Measurements from ENCODE around the gene RPS6KA5. TPM values are rescaled to one million over a fixed set of nuclear protein-coding genes. Genes with fewer than 3 reads are reported as not detected.

The RPS6KA5 gene
- total RNA-seq, 4 donors from 2014 or later = 3.8 to 20.0 (median 14.8) TPM

- no peaks in the 10 kb centered on the region for H3K27me3 ChIP-seq
- no peaks in the 10 kb centered on the region for H3K9me3 ChIP-seq
- intact Hi-C loops (cut with DNase I; ENCODE audit: low total_unique reads) = no loop called here
- no peak for TF ChIP-seq CTCF (IDR thresholded peaks at IDR 0.05)
- TF ChIP-seq POLR2A (IDR thresholded peaks at IDR 0.05) = no peak
- no peak overlapping the region for H3K27ac ChIP-seq
- H3K4me1 ChIP-seq = no peaks in the 10 kb centered on the region
- H3K4me3 ChIP-seq = no peak overlapping the region
- no peaks in the 10 kb centered on the region for H3K36me3 ChIP-seq
- DNase-seq = no peak
These were observed 12.2 kb downstream of the RPS6KA5 start for GRCh38 chr14:91048265-91048664.

GRCh38 chr14:91047174-91047753, 13.2 kb downstream of the RPS6KA5 start:
- no peak for DNase-seq
- H3K36me3 ChIP-seq = no peaks in the 10 kb centered on the region
- H3K4me3 ChIP-seq = no peak overlapping the region
- intact Hi-C loops (cut with DNase I; ENCODE audit: low total_unique reads) = no loop called here
- H3K27ac ChIP-seq = no peak overlapping the region
- H3K4me1 ChIP-seq = no peaks in the 10 kb centered on the region
- no peaks in the 10 kb centered on the region for H3K9me3 ChIP-seq
- TF ChIP-seq POLR2A (IDR thresholded peaks at IDR 0.05) (no peak), CTCF (IDR thresholded peaks at IDR 0.05) (no peak)
- no peaks in the 10 kb centered on the region for H3K27me3 ChIP-seq

- intact Hi-C loops (cut with DNase I; ENCODE audit: low total_unique reads) = no loop called here
- no peak overlapping the region for H3K27ac ChIP-seq
- DNase-seq = no peak
- H3K27me3 ChIP-seq = no peaks in the 10 kb centered on the region
- H3K36me3 ChIP-seq = no peaks in the 10 kb centered on the region
- no peak for TF ChIP-seq POLR2A (IDR thresholded peaks at IDR 0.05)
- no peak for TF ChIP-seq CTCF (IDR thresholded peaks at IDR 0.05)
- no peak overlapping the region for H3K4me3 ChIP-seq
- H3K9me3 ChIP-seq = no peaks in the 10 kb centered on the region
- H3K4me1 ChIP-seq = no peaks in the 10 kb centered on the region
These were observed 13.9 kb downstream of the RPS6KA5 start for GRCh38 chr14:91046488-91047072.

GRCh38 chr14:91041450-91041849, 19.0 kb downstream of the RPS6KA5 start:
- no peak for TF ChIP-seq POLR2A (IDR thresholded peaks at IDR 0.05)
- TF ChIP-seq CTCF (IDR thresholded peaks at IDR 0.05) = no peak
- no peaks in the 10 kb centered on the region for H3K27me3 ChIP-seq
- no peak for DNase-seq
- no peak overlapping the region for H3K4me3 ChIP-seq
- no peaks in the 10 kb centered on the region for H3K9me3 ChIP-seq
- no peaks in the 10 kb centered on the region for H3K36me3 ChIP-seq
- intact Hi-C loops (cut with DNase I; ENCODE audit: low total_unique reads) = no loop called here
- H3K27ac ChIP-seq = no peak overlapping the region
- no peaks in the 10 kb centered on the region for H3K4me1 ChIP-seq

GRCh38 chr14:91040545-91040944, 19.9 kb downstream of the RPS6KA5 start:
- intact Hi-C loops (cut with DNase I; ENCODE audit: low total_unique reads) = no loop called here
- Histone ChIP-seq H3K27me3 (no peaks in the 10 kb centered on the region), H3K27ac (no peak overlapping the region), H3K4me3 (no peak overlapping the region), H3K4me1 (no peaks in the 10 kb centered on the region), H3K9me3 (no peaks in the 10 kb centered on the region), H3K36me3 (no peaks in the 10 kb centered on the region)
- no peak for DNase-seq
- no peak for TF ChIP-seq POLR2A (IDR thresholded peaks at IDR 0.05)
- no peak for TF ChIP-seq CTCF (IDR thresholded peaks at IDR 0.05)

Measured in uterus (tissue), 4 donors.